NCI-H1694 treated with DMSO at 0.1 percent for 48 hours (cell line): ENCODE measurements around the gene RAD21L1.

Source experiments
- DNase-seq: peaks from one replicate; lab custom pipeline; 2025; lab: John Stamatoyannopoulos, UW

The RAD21L1 gene

GRCh38 chr20:1273366-1273765 is 47.5 kb downstream of the RAD21L1 start:
- no peak for DNase-seq

DNA sequence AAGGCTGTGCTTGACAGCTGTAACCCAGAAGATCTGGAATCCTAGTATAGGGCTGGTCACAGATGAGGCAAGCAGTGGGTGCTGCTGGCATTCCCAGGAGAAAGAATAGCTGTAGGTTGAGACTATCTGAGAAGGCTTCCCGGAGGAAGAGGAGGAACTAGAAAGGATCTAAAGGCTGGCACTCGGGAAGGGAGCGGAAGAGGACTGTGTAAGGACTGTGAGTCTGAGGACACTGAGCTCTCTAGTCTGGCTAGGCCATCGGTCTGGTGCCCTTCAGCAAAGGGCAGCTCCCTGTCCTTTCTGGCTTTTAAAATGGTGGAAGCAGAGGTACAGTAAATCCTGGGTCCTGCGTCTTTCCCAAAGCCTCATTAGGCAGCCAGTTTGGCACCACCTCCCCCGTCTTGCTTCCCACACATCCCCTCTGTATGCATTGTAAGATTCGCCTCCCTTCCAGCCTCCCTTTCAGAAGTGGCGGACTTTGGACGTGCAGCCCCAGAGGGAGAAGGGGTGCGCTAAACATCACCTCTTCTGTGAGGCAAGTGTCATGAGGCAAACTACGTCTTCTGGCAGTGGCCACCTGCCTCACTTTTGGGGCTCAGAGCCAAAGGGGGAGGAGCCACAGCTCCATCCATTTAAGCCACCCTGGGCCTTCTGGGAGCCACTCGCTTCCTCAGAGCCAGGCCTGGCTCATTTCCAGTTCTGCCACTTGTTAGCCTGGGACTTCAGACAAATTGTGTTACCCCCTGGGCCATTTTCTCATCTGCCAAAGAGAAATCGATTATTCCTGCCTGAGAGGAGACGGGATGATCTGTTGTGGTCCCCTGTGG is 48.9 kb downstream of the RAD21L1 start:
- DNase-seq, result no peak

DNA sequence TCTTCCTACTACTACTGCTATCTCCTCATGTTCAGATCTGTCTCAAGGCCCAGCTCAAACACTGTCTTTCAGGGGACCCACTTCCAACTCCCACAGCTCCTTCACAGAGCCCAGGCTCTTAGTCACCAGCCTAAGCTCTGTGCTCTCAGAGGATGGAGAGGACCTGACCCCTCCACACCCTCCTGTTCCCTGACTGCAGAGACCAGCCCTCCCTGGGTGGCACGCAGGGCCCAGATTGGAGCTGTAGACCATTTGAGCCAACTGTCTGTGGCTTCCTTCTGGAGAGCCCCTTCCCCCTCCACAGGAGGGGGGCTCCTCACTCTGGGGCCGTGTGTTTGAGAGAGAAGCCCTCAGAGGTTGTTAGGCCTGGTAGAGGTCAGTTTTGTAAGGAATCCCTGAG is 50.1 kb downstream of the RAD21L1 start:
- no peak for DNase-seq

DNA sequence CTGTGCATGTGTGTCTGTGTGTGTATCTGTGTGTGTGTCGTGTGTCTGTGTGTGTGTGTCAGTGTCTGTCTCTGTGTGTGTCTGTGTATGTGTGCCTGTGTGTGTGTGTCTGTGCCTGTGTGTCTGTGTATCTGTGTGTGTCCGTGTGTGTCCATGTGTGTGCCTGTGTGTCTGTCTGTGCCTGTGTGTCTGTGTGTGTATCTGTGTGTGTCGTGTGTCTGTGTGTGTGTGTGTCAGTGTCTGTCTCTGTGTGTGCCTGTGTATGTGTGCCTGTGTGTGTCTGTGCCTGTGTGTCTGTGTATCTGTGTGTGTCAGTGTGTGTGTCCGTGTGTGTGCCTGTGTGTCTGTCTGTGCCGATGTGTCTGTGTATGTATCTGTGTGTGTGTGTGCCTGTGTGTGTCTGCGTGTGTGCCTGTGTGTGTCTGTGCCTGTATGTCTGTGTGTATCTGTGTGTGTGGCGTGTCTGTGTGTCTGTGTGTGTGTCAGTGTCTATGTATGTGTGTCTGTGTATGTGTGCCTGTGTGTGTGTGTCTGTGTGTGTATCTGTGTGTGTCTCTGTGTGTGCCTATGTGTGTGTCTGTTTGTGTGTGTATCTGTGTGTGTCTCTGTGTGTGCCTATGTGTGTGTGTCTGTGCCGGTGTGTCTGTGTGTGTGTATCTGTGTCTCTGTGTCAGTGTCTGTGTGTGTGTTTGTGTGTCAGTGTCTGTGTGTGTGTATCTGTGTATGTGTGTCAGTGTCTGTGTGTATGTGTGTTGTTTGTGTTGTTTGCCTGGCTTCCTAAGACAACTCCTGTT is 51.9 kb downstream of the RAD21L1 start:
- no peak for DNase-seq

DNA sequence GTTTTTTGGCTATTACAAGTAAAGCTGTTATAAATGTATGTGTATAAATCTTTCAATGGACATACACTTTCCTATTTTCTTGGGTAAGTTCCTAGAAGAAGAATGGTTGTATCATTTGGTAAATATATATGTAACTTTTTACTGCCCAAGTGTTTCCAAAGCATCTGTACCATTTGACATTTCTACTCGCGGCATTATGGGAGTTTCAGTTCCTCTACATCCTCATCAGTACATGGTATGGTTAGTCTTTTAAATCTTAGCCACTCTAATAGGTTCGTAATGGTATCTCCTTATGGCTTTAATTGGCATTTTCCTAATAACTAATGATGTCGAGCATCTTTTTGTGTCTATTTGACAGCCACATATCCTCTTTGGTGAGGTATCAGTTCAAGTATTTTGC is 53.1 kb downstream of the RAD21L1 start:
- no peak for DNase-seq

GRCh38 chr20:1280195-1281102 is 54.6 kb downstream of the RAD21L1 start:
- no peak for DNase-seq

DNA sequence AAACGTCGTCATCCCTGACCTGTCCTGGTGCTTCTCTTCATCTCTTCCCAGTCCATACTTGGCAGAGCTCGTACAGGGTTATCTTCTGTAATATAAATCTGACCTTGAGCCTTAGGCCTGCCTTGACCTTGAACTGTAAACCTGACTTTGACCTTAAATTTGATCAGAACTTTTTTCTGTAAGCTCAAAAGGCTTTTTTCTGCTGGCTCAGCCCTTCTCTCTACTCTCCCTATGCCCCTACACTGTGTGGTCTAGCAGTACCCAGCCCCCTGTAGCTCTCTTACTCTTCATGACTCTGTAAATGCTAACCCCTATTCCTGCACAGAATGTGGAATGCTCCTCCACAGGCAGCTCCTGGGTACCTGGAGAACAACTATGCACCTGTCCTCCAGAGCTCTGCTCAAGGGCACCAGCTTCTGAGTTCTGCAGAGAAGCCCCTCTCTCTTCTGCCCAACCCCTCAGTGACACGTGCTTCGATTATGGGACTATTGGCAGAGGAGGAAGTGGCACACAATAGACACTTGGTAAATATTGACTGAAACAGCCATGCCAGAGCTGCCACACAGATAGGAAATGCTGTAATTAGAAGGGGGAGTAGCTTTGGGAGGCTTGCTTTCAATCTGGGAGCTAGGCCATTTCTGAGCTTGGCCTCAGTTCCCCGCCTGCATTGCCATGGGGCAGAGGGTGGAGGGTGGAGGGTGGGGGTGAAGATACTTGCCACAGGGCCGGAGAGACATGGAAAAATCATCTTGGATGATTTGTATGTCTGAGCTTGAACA is 55.6 kb downstream of the RAD21L1 start:
- no peak for DNase-seq

GRCh38 chr20:1282966-1283365 is 57.1 kb downstream of the RAD21L1 start:
- no peak for DNase-seq

GRCh38 chr20:1283522-1284510 is 58.0 kb downstream of the RAD21L1 start:
- no peak for DNase-seq

- no peak for DNase-seq
Observed at GRCh38 chr20:1286267-1287024, 60.6 kb downstream of the RAD21L1 start.

DNA sequence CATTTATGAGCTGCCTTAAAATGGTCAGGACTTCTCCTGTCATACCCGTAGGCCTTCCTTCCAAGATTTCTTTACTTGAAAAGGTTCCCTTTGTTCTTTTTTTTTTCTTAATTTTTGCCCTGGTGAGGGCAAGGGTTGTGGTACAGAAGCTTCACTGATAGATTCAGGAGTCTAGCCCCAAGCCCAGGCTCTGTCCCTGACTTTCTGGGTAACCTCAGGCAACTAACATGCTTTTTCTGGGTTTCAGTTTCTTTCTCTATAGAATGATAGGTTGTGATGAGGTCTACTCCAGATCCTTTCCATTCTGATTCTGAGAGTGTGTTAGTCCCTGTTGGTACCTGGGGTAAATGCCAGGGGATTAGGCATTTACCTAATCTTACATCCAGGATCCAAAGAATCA is 61.5 kb downstream of the RAD21L1 start:
- no peak for DNase-seq

DNA sequence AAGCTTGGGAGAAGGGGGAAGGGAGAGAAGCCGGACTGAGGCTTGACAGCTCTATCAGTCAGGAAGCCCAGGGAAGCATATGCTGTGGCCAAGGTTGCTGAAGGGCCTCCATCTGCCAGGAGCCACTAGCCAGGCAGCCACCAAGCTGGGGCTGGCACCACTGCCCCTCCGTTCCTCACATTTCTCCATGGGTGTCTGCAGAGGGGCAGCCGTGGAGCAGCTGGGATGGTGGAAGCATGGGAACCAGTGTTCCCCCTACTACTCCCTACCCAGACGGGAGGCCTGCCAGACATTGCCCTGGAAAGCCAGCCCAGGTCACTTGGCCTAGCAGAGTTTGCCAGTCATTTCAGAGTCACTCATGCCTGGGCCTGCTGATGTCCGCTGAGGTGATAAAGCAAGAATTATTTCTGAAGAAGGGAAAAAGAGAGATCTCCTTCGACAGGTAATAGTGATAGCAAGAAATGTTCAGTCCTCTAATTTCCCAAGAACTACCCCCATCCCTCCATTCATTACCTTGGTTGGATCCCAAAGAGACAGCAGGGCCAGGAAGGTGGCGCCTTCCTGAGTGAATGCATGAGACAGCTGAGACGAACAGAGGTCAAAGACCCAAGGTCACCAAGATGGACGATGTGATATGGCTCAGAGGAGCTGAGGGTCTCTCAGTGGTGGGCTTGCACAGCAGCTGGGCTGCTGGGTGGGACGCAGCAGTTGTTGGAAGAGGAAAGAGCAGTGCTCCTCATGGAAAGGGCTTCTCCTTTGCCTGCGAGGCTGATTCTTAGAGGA is 62.1 kb downstream of the RAD21L1 start:
- DNase-seq, result no peak

DNA sequence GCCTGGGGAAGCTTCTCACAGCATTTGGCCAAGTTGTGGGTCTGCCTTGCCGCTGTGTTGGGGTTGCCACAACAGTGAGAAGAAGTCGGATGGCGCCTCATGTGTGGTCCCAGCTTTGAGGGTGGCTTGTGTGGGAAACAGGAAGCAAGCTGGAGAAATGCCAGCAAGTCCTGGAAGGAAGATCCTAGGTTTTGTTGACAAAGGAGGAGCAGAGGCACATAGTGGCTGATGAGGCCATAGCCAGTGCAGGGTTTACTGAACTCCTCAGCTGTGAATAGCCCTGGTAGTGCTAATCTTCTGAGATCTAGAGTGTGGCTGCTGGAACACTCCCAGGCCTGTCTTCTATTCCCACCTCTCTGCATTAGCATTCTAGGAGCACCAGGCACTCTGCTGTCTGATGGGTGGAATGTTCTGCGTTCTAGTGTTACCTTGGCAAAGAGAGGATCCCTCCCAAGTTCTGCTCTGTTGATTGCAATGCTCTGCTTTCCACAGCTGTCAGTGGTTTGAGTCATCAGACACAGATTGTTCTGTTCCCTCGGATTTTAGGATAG is 65.4 kb downstream of the RAD21L1 start:
- no peak for DNase-seq

DNA sequence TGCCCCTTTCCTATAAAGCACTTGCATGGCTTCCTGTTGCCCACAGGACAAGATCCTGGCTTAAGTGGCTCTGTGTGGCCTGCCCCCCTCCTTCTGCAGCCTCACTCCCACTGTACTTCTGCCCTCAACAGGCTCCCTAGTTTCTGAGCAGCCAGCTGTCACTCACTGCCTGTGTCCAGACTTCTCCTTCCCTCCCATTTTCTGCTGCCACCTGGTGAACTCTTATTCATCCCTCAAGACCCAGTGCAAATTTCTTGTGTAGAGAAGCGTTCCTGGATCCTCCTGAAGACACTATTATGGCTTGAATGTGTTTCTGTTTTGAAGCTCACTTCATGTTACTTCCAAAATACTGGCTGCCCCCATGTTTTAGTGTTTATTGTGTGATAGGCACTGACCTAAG is 66.8 kb downstream of the RAD21L1 start:
- no peak for DNase-seq

GRCh38 chr20:1293641-1294379 is 68.0 kb downstream of the RAD21L1 start:
- no peak for DNase-seq

GRCh38 chr20:1294497-1294896 is 68.7 kb downstream of the RAD21L1 start:
- no peak for DNase-seq

GRCh38 chr20:1295276-1295930 is 69.6 kb downstream of the RAD21L1 start:
- DNase-seq, result no peak
